ENCODE measurements around the gene FBLN2.

The FBLN2 gene

DNA sequence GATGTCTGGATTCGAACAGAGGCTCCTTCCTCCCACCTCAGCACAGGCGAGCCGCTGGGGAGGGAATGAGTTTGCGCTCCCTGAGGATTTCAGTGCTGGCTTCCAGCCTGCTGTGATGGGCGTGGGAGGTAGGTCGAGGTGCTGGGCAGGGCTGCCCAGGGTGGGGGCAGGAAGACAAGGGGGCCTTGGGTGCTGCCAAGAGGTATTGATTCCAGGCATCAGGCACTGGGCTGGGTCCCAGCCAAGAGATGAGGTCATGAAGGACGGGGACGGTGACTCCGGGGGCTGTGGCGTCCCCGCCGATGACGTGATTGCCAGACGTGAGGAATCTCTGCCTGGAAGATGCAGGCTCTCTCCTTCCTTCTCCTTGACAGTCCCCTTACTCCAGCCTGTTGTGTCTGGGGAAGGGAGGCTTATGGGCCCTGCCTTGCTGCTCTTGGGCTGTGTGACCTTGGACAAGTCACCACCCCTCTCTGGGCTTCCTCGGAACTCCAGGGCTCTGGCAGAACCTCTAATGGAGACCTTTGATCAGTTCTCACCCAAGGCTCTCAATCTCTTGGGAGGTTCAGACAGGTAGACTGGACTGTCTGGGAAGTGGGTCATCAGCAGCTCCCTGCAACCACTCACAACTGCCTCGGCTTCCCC, 116.8 kb downstream of the FBLN2 start:
- DNase-seq (ENCODE audit: low read depth in 2 of 2) = no peak

DNA sequence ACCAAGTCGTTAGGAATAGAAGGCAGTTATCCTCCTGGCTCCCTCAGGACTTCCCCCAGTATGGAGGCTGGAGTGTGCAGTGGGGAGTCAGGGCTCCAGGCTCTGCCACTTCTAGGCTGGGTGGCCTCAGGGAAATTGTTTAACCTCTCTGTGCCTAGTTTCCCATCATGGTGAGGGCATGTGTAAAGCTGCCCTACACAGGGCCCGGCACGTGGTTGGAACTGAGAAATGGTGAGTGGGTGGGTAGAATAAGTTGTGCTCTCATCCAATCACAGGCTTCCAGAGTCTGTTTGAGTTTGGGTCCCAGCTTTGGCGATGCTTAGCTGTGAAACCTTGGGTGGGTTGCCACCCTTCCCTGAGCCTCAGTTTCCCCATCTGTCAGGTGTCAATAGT, 117.3 kb downstream of the FBLN2 start:
- no peak for DNase-seq (ENCODE audit: low read depth in 2 of 2)

DNA sequence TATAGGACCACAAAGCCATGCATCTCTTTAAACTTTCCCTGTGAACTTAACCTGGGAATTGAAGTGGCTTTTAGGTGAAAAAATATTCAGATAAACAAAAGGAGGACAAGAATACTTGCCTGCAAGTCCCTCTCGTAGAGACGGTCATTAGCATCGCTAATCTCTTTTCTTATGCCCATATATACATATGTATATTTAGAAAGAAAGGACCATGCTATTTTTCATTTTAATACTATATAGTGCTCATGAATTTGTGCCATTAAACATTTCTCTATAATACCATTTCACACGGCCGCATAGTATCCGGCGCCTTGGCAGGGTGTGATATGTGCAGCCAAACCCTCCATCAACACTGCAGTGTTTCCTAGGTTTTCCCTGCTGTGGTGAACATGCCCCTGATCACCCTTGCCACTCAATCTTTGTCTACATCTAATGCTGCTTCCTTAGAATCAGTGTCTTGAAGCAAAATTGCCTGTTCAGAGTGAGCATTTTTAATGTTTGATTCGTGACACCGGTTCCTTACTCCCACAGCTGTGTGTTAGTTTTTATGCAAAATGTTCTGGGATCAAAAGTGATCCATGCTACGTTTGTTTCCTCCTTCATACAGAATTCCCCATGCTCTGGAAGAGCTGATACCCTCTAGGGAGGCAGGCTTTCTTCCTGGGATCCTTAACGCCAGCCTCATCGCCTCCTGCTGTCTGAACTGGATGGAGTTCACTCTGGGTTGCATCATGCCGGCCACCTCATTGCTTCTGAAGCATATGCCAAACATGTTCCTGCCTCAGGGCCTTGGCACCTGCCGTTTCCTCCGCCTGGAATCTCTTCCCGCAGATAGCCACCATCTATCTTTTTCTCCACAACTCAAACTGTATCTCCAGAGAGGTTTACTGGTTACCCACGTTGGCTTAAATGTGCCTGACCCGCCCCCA, 118.1 kb downstream of the FBLN2 start:
- DNase-seq (ENCODE audit: low read depth in 2 of 2) = no peak

GRCh38 chr3:13668136-13668535, 119.2 kb downstream of the FBLN2 start:
- no peak for DNase-seq (ENCODE audit: low read depth in 2 of 2)

GRCh38 chr3:13669457-13669856, 120.5 kb downstream of the FBLN2 start:
- no peak for DNase-seq (ENCODE audit: low read depth in 2 of 2)

DNA sequence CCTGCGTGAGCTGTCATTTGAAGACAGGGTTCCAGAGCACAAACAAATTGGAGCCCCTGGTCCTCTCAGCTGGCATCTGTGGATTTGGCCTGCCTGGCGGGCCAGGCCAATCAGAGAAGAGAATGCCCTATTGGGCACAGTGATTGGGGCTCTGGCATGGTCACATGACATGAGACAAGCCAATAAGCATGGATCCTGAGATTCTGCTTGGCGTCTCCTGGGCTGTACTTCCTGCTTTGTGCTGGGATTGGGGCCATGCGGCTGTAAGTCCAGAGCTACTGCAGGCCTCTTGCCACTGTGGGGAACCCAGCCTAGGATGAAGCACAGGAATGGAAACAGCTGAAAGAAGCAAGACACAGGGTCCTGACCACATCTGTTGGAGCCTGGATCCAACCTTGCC, 121.4 kb downstream of the FBLN2 start:
- no peak for DNase-seq (ENCODE audit: low read depth in 2 of 2)

DNA sequence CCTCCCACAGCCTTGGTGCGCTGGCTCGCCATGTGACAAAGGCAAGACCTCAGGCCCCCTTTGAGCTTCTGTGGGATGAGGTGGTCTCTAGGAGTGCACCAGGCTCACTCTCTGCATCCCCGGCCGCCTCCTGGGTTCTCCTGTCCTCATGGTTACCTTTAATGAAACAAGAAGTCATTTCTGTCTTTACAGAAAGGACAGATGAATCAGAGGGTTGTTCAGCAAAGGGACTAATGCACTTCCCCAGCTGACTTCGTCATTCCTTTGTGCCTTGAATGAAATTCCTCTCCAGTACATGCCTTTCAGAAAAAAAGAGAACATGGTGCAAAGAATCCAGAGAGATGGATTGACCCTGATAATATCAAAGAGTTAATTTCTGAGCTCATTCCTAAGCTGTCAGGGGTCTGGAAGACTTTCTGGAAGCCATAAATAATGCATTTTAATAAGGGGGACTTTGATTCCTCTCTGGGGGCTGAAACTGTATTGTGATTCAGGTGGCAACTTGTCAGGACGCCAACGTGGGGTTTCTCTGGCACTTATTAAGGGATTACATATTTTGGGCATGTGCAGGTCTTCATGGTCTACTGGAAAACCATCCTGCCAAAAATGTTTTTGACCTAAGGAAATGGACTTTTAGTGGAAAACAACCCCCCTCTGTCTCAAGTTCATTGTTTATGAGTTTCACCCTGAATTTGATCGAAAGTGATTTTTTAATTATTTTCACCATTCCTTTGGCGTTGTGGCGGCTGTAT, 122.7 kb downstream of the FBLN2 start:
- DNase-seq (ENCODE audit: low read depth in 2 of 2) = no peak

DNA sequence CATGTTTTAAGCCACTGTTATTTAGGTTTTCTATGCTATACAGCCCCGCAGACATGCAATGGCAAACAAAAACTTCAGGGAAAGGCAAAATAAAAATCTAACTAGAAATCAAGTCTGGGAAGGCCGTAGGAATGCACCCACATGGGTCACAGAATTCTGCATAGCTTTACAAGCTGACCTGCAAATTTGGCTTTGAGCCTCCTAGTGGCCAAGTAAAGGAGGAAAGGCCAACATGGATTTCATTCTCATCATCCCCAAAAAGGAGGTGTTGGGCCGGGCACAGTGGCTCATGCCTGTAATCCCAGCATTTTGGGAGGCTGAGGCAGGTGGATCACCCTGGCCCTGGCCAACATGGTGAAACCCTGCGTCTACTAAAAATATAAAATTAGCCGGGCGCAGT, 124.3 kb downstream of the FBLN2 start:
- DNase-seq (ENCODE audit: low read depth in 2 of 2) = no peak

DNA sequence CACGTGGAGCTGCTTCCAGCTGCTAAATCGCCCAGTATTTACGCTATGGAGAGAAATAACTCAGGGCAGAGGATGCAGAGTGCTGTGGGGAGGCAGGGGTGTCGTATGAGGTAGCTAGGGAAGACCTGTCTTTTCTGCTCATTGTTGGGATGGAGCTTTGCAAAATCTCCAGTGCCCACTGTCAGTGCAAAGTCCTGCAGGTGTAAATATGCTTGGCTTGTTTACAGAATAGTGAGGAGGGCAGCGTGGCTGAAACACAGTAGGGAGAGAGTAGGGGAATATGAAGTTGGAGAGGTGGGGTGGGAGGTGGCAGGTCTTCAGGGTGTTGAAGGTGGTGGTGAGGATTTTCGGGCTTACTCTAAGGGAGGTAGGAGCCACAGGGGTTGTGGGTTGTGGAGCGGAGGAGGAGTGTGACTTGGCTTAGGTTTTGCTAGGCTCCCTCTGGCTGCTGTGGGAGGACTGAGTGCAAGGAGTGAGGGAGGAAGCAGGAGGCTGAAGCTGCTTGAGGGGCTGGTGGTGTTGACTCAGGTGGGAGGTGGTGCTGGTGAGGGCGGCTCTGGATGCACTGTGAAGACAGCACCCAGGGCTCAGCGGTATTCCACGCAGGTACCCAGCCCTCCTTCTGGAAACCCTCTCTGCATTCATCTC, 125.7 kb downstream of the FBLN2 start:
- DNase-seq (ENCODE audit: low read depth in 2 of 2) = no peak

DNA sequence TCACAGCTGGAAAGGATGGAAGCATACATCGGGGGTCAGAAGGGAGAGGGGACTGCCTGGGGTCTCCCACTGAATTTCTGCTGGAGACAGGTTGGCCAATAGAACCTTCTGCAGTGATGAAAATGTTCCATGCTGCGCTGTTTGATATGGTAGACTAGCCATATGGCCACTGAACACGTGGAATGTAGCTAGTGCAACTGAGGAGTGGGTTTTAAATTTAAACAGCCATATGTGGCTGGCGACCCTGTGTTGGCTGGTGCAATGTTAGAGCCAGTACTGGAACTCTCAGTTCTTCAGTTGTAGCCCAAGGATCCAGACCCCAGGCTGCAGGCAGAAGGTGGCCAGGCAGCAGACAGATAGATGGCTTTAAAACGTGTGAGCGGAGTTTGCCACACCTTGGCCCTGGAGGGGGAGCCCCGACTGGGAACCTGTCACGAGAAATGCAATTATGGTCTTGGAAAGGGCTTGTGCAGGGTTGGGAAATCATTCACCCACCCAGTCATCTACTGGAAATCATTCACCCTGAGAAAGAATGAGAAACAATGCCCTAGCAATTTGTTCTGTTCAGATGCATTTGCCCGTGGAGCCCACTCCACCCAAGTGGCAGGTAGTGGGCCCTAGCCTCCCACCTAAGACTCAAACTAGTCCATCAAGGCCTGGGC, 127.6 kb downstream of the FBLN2 start:
- DNase-seq (ENCODE audit: low read depth in 2 of 2) = no peak

DNA sequence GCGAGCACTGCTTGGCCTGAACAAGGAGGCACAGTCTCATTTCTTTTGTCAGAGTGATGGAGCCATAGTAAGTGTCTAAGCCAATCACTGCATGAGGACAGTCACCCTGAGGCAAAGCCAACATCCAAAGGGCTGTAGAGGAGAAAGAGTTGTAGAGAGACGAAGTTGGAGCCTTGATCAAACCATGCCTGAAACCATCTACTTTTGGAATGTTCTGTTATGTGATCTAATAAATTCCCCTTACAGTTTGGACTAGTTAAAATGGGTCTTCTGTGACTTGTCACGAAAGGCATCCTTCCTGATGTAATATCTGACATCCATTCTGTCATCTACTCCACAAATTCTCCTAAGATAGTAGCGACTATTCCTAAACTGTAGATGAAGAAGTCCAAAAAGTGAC, 128.3 kb downstream of the FBLN2 start:
- DNase-seq (ENCODE audit: low read depth in 2 of 2) = no peak

DNA sequence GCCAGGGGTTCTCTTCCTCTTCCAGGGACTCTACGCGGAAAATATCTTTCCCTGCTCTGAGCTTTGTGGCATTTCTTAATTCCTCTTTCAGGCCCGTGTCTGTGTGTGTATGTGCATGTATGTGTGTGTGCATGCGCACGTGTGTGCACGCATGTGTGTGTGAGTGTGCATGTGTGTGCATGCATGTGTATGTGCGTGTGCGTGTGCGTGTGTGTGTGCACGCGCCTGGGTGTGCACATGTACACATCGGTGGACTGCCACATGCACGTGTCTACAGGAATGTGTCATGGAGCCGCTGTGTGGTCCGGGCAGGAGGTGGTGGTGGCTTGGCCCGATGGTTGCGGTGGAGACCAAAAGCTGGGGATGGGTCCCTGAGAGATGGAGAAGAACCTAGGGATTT, 133.0 kb downstream of the FBLN2 start:
- DNase-seq (ENCODE audit: low read depth in 2 of 2) = no peak

- DNase-seq (ENCODE audit: low read depth in 2 of 2) = no peak
These were observed 133.5 kb downstream of the FBLN2 start for GRCh38 chr3:13682331-13683013.

DNA sequence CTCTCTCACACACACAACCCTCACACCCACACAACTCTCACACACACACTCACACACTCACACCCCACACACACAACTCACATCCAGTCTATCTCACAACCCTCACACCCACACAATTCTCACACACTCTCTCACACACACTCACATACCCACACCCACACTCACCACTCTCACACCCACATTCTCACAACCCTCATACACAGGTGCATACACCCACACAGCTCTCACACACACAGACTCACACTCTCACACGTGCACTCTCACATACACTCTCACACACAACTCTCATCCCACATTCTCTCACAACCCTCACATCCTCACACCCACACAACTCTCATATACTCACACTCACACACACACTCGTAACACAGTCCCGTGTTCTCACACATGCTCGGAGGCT, 134.4 kb downstream of the FBLN2 start:
- DNase-seq (ENCODE audit: low read depth in 2 of 2) = no peak

DNA sequence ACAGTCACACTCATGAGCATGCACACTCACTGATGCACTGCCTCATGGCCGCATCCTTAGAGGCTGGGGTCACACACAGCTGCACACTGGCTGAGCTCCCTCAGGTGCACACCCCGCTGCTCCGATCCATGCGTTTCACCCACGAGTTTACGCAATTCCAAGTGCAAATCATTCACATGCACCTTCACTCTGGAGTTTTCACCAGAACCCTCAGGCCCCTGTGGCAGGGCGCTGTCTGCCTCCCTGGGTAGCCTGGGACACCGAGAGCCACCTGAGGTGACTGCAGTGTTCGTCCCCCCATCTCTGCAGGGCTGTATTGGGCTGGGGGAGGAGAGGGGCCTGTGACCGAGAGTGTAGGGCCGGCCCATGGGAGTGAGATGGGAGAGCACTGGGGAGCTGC, 134.8 kb downstream of the FBLN2 start:
- no peak for DNase-seq (ENCODE audit: low read depth in 2 of 2)

GRCh38 chr3:13684350-13684749, 135.4 kb downstream of the FBLN2 start:
- no peak for DNase-seq (ENCODE audit: low read depth in 2 of 2)

DNA sequence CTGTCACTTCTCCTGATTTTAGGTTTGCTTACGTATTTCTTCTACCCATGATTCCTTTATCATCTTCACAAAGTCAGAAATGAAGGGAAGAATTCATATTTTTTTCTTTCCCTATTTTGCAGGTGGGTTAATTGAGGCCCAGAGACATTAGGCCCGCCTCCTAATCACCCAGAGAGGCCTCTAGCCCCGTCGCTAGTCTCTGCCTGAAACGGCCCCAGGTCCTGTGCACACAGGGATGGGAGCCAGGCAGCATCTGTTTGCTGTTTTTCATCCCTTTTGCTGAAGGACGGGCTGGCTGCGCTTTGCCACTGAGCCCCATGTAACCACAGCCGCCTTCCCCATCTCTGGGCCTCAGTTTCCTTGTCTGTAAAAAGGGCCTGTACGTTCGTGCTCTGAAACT, 135.9 kb downstream of the FBLN2 start:
- no peak for DNase-seq (ENCODE audit: low read depth in 2 of 2)

DNA sequence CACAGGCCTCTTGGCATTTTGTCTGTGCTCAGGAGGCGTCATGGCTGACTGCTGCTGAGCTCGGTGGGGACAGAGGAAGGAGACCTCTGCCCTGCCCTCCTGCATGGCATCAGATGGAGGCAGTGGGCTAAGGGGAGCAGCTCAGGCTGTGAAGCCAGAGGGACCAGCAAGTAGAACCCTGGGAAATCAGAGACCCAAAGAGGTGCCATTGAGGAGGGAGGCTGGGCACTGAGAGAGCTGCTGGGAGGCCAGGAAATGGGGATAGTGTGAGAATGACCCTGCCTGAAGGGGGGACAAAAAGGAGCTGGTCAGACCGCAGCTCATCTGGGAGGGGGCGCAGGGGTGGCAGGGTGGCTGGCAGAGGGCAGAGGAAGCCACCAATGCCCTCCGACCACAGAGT, 136.8 kb downstream of the FBLN2 start:
- DNase-seq (ENCODE audit: low read depth in 2 of 2) = no peak

- no peak for DNase-seq (ENCODE audit: low read depth in 2 of 2)
These were observed 137.6 kb downstream of the FBLN2 start for GRCh38 chr3:13686367-13687160.

- no peak for DNase-seq (ENCODE audit: low read depth in 2 of 2)
These were observed 138.6 kb downstream of the FBLN2 start for GRCh38 chr3:13687517-13687943.

Data from stimulated activated CD8-positive, alpha-beta memory T cell treated with anti-CD3 and anti-CD28 coated beads, Interleukin-2, amount 100 ng/mL, for 1 hour (primary cell).